Measurements from ENCODE around the gene VAMP7.
"Not testable (repeated sequence)": the region's sequence is repeated elsewhere in the genome, so short reads cannot be mapped to it uniquely, and the experiment has no call there.

VAMP7 gene

GRCh38 chrX:155986995-155987394, 105.8 kb downstream of the VAMP7 start:
- in situ Hi-C loops (cut with HindIII; ENCODE audit: low sequenced_read_pairs) = not testable (repeated sequence)

- in situ Hi-C loops (cut with HindIII; ENCODE audit: low sequenced_read_pairs) = no loop called here
Measured at GRCh38 chrX:155988859-155989258, 107.7 kb downstream of the VAMP7 start.

All from DLD1 (cell line).